ENCODE results near the gene NSF.
"Not testable (repeated sequence)": the region's sequence is repeated elsewhere in the genome, so short reads cannot be mapped to it uniquely, and the experiment has no call there.

NSF gene

DNA sequence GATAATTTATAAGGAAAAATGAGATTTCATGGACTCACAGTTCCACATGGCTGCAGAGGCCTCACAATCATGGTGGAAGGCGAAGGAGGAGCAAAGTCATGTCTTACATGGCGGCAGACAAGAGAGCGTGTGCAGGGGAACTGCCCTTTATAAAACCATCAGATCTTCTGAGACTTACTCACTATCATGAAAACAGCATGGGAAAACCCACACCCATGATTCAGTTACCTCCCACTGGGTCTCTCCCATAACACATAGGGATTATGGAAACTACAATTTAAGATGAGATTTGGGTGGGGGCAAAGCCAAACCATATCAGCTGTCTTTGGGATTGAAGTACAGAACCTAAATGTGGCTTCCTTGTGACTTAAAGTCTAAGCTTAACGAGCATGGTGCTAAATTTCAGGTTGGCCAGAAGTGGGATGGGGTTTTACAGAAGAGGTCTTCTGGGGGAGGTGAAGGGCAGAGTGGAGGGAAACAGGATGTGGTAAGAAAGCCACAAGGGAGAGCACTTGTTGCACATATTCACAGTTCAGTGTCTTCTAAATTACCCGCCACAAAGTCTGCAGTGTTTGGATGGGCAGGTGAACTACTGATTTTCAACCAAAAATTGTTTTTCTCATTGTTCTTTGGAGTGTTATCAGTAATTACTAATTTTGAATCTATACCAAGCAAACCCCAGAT lies 38.4 kb downstream of the NSF start:
- not testable (repeated sequence) for DNase-seq (ENCODE audit: low read depth, low spot score)

DNA sequence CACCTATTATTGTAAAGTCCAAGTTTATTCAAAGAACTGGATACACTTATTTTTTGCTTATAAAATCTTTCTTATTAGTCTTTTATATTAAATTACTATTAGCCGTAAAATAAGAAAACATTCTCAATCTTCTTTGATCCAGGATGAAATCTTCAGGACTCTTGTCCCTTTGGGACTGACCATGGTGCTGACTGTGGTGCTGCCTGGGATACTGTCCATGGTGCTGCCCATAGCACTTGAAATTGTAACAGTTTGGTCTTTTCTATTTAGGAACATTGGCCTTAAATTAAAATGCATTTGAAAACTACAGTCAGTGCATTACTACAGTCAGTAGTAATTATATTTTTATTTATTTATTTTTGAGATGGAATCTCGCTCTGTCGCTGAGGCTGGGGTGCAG lies 41.7 kb downstream of the NSF start:
- not testable (repeated sequence) for DNase-seq (ENCODE audit: low read depth, low spot score)

DNA sequence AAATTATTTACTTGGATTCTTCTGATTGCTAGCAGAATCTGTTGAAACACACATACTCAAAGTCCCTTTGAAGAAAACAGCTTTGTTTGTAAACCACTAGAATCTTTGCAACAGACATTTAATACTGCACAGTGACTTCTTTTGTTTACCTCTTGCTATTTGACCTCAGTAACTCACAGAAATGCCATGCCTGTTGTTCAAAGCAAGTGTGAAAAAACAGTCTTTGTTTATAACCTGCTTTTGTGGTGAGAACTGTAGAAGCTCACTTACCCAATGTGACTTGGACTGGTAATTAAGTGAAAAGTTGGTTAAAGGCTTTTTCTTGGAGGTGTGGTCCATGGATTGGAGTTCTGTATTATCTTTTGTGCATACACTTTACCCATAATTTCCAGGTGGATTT lies 44.4 kb downstream of the NSF start:
- not testable (repeated sequence) for DNase-seq (ENCODE audit: low read depth, low spot score)

DNA sequence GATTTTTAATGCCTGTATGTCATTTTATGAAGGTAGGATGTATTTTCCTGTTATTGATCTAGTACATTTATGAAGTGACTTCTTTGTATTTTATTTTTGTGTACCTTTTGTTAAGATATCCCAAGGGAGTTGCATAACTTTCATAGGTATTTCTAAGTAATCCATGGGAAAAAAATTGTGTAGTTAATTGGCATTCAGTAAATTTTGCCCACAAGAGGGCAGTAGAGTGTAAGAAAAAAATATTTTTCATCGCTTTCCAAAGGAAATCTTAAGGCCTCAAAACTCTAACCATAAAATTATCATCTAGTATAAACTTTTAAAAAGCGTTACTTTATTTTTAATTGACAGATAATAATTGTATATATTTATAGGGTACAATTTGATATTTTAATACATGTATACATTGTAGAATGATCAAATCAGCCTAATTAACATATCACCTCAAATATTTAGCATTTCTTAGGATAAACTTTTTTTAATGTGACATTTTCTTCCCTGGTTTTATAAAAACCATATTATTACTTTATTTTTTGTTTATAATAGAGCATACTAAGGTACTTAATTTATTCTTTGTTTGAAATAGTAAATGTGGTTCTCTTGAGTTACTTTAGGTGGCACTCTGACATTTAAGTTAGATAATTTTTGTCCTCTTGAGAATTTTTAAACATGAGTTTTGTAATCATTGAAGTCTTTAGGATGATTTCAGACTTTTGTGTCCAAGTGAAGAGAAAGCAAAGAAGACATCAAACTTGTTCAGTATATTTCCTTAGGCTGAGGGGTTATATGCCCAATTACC lies 51.6 kb downstream of the NSF start:
- not testable (repeated sequence) for DNase-seq (ENCODE audit: low read depth, low spot score)

DNA sequence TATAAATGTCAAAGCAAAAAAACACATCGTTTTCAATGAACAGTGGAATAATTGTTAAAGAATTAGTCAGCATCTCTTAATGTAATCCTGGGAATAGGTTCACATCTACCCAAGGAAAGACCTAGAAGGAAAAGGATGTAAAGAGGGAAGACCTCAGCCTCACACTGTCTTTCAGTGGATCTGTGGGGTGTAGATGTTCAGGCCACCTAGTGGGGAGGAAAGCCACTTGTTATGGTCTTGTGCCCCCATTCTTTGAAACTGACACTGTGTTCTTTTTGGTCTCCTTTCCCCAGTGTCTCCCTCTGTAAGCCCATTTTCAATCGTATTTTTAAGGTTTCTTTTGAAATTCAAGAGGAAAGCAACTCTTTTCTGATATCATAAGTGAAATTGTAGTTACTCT lies 56.8 kb downstream of the NSF start:
- DNase-seq (ENCODE audit: low read depth, low spot score): not testable (repeated sequence)

DNA sequence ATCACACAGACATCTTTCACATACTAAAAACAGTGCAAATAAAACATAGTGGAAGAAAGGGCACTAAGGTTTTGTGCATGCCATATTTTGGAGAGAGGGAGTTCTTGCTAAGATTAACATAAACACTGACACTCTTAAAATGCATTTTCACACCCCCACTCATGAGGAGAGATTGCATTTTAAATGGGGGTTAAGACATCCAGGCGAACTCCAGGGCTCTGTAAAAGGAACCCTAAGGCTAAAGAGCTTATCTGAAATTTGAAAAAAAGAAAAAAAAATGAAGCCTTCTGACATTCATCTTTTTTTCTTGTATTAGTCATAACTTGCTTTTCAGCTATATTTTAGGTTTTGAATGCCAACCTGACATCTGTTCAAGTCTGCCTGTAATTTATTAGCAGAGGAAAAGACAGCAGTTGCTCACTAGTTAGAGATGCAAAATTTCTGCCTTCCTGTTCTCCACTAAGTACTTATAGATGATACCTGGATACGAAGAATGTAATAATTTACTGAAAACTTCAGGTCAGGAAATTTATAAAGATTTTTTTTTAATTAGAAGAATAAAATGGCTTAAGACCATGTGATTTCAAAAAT lies 57.3 kb downstream of the NSF start:
- not testable (repeated sequence) for DNase-seq (ENCODE audit: low read depth, low spot score)

DNA sequence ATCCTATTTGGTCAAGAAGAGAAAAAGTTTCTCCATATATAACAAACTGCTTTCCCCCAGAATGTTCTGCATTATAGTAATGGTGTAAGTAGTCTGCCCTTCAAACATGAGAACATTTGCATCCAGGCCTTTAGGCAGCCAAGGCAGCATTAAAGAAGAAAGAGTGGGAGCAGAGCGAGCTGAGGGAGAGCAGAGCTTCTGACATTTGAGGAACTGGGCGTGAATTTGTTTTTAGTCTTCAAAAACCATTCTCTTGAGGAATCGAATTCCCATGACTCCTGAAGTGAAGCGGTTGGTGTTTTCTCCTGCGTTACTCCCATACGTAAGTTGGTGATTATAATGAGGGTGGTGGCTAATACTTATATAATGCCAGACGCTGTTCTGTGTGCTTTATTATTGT lies 58.8 kb downstream of the NSF start:
- not testable (repeated sequence) for DNase-seq (ENCODE audit: low read depth, low spot score)

DNA sequence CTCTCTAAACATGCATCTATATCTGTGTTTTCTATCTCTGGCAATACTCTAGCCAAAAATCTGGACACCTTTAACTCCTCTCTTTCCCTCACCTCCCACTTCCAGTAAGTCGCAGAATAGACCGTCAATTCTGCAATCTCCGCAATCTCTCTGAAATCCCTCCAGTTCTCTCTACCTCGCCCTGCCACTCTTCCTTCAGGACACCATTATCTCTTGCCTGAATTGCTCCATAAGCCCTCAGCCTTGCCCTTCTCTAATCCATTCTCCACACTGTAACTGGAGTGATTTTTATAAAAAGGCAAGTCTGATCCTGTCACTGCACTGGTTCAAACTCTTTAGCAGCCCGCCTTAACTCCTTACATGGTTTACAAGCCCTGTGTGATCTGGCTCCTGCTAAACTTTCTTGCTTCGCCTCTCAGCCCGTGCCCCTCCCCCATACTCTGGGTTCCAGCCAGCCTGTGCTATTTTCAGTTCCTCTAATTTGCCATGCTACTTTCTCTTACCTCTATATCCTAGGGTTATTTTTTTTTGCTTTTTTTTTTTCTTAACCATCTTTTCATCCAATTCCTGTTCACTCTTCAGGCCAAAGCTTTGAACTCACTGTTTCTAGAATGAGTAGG lies 61.7 kb downstream of the NSF start:
- not testable (repeated sequence) for DNase-seq (ENCODE audit: low read depth, low spot score)

DNA sequence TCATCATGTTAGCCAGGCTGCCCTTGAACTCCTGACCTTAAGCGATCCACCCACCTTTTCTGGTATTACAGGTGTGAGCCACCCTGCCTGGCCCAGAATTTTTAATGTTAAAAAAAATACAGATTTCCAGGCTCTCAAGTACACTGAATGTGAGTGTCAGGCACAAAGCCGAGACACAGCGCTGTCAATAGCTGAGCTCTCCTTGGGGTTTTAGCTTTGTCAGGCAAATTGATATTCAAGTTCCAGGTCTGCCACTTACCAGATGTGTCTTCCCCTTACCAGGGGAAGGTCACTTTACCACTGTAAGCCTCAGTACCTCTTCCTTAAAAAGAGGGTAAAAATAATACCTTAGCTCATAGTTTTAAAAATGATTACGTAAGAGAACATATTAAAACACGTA lies 67.8 kb downstream of the NSF start:
- not testable (repeated sequence) for DNase-seq (ENCODE audit: low read depth, low spot score)

DNA sequence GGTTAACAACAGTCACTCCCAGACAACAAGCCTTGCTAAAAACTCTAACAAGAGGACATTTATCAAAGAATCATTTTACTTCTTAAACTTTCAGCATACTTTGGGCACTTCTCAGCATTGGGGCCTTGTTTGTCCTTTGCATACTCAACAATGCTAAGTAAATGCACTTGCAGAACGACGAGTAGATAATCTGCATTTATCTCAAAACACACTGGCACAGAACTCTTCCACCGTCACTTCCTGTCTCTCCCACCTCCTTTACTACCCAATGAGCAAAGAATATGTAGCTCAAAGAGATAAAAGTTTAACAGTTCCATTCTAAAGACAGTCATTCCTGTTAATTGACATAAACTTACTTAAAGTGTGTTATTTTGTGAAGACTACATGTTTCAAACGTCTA lies 69.2 kb downstream of the NSF start:
- DNase-seq (ENCODE audit: low read depth, low spot score): not testable (repeated sequence)

DNA sequence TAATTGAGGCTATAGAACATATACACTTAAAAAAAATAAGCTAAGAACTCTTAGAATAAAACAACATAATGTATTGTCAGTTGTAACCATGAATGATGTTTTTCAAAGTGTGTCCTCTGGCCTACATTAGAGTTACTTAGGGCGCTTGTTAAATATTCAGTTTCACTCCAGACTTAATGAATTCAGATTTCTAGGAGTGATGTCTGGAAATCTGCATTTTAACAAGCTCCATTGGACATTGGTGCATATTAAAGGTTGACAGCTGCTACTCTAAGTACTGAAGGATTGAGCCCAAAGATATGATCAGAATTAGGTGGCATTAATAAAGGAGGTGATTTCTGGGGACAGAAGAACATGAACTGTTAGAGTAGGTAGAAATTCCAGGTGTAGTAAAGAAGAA lies 72.7 kb downstream of the NSF start:
- not testable (repeated sequence) for DNase-seq (ENCODE audit: low read depth, low spot score)

DNA sequence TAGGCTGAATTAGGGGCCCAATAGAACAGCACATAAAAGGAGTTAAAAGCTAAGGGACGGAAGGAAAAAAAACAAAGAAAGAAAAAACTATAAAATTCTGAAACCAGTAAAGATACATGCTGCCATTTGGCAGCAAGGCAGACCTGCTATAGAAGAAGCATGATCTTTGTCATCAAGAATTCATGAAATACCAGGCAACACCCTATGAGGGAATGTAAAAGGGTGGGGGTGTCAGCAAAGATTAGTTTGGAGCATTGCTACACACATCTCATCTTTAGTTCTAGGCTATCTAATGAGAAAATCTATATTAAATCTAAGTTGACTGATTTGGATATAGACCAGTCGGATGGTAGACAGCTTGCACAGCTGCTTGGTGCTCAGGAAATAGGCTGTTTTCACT lies 73.1 kb downstream of the NSF start:
- DNase-seq (ENCODE audit: low read depth, low spot score): not testable (repeated sequence)

DNA sequence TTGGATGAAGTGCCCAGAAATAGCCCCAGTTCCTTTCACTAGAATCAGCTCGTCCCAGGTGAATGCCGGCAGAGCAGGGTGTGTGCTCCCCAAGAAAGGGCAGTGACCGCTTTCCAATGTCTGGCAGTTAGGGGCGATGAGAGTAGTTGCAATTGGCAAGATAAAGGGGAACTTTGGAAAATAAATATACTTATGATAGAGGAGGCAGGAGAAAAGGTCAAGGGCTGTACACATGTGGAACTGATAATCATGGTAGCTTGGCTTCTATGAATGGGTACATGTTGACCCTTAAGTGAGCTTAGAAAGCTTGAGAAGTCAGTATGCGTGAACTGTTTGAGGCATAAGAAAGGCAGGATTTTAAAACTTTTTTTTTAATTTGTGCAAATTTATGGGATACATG lies 75.5 kb downstream of the NSF start:
- DNase-seq (ENCODE audit: low read depth, low spot score): not testable (repeated sequence)

DNA sequence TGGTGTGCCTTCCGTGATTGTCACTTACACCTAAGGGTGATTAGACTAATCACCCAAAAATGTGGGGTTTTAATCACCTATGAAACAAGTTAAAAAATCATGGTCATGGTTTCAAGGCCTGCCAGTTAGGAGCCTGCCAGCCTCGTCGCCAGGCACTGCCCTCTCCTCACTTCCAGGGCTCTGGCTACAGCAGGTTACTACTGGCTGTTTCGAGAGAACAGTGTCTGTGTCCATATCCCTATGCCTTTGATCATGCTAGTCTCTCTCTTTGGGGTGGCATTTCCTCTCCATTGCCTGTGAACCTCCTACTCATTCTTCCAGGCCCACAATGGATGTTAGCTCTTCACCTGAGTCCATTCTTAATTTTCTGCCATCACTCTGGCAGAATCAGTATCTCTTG lies 80.3 kb downstream of the NSF start:
- DNase-seq (ENCODE audit: low read depth, low spot score): not testable (repeated sequence)

DNA sequence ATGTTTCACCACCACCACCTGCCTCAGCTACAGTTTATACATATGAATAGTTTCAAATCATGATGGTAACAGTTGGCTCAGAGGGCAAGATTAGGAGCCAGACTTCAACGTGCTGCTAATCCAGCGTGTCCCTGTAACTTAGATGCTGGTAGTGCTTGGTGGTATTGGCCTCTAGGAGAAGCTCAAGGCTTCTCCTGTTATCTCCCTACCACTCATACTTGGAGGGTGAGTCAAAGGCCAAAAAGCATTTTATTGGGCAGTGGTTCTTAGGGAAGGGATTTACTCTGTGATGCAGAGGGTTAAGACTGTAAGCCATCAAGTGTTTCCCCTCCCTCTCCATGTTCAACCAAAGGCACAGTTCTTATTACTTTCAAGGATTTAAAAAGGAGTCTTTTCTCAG lies 82.3 kb downstream of the NSF start:
- not testable (repeated sequence) for DNase-seq (ENCODE audit: low read depth, low spot score)

DNA sequence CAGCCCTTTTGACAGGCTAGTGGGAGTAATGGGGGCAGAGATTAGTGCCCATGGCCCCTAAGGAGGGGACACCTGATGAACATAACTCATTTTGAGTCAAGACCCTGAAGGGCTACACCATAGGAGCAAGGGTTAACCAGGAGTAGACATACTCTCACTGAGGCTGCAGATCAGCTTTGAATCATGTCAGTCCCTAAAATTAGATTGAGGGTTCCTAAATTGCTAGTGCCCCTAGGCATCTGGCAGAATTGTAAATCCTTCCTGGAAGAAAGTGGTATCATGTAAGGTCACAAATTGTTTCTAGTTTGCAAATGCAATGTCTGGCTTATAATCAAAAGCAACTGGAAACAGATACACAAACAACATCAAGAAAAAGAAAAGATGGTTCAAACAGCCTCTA lies 87.3 kb downstream of the NSF start:
- DNase-seq (ENCODE audit: low read depth, low spot score): not testable (repeated sequence)

DNA sequence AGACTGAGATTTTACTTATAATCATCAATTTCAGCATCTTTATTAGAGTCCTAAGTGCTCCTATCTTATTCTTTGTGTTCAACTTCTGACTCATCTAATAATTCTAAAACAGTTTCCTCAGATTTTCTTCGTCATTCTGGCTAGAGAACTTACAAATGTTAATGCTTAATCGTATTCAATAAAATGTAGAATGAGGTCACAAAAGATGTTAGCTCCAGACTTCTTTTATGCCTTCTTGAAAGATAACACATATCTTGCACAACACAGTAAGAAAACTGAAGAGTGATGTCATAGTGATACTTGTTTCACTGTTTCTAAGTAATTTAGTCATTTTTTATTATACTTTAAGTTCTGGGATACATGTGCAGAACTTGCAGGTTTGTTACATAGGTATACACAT lies 93.2 kb downstream of the NSF start:
- not testable (repeated sequence) for DNase-seq (ENCODE audit: low read depth, low spot score)

DNA sequence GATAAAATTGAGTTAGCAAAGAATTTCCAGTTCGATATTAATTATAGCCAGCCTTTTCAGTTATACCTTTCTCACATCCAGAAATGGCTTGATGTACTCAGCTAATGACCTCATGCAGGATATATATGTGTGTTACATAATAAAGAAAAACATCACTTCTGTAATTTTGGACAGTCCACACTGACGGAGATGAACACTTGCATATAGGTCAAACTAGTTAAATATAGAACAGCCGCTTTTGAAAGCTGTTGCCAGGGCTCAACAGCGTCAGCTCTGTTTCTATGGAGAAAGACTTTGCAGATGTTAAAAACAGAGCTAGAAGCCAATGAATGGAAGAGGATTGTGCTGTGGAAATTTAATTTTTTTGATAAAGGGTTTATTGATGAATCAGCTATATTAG lies 94.8 kb downstream of the NSF start:
- not testable (repeated sequence) for DNase-seq (ENCODE audit: low read depth, low spot score)

DNA sequence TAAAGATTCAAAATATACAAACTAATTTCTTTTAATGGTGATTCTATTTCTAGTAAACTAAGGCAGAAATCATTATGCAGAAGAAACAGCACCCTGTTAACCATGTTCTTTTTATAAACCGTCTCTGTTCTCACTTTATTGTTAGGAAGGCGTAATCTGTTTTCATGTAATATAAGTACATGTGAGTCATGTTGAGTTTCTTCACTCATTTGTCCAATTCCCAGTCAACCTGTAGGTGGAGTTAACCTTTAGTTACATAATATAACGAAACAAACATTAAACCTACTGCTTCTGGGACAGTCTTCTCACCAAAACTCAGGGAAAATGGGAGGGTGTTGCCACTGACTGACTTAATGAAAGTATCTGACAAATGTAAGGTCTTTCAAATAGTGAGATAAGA lies 101.7 kb downstream of the NSF start:
- DNase-seq (ENCODE audit: low read depth, low spot score): not testable (repeated sequence)

DNA sequence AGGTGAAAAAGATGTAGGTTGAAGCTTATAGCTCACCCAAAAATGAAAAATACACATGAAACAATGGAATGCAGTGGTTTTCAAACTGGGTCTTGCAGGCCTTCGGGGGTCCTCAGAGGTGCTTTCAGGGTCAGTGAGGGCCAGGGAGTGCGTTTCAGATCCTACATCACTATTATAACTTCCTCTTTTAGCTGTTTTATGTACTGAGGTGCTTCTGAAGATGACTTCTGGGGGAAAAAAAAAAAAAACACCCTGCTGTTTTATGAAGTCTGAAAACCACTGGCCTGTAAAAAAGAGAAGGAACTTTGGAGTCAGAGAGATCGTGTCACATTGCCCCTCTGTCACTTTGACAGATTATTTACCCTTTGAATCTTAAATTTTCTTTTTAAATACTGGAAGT lies 102.8 kb downstream of the NSF start:
- DNase-seq (ENCODE audit: low read depth, low spot score): not testable (repeated sequence)

DNA sequence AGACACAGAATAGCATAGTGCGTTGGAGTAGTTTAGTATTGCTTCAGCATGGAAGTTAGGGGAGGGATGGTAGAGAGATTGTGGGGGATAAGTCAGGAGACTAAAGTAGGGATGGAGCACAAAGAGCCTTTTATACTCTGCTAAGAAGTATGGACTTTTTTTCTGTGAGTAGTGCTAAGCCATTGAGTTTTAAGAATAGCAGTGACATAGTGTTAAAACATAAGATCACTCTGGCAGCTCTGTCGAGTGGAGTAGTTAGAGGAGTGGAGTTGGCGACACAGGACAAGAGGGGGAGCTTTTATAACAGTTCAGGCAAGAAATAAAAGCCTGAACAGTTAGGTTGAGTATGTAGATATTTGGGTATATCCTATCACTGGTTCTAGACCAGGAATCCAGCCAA lies 106.1 kb downstream of the NSF start:
- DNase-seq (ENCODE audit: low read depth, low spot score): not testable (repeated sequence)

DNA sequence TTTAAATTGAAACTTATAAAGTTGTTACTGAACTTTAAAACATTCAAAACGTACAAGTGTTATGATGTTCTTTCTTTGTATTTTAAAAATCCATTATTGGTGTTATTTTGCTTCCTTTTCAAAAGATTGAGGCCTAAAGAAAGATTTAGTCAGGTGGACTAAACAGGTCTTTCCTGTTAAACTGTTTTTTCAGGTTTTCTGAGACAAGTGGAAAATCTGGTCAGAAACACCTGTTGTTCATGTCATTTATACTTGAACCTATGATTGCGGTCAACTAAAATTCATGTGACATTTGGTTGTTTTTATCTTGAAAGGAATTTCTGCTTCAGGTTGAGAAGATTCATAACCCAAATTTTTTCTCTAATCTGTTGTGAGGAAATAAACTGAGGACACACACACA lies 108.5 kb downstream of the NSF start:
- DNase-seq (ENCODE audit: low read depth, low spot score): not testable (repeated sequence)

All from smooth muscle cell of the brain vasculature (primary cell).